HG03280 (cell line): ENCODE results near the gene NPAS2.

ENCODE experiments used
- ATAC-seq: cut with Tn5 transposase; IDR thresholded peaks from one replicate; pipeline ENCODE4 v1.9.1; 2021; ENCODE audit warnings: mild to moderate bottlenecking, moderate library complexity; ENCODE audit not compliant: unreplicated experiment

Gene NPAS2

GRCh38 chr2:101003278-101003775 lies 183.4 kb downstream of the NPAS2 start:
- ATAC-seq: no peak

- ATAC-seq: no peak
These were observed 184.8 kb downstream of the NPAS2 start for GRCh38 chr2:101004620-101005325.

- no peak for ATAC-seq
These were observed 186.3 kb downstream of the NPAS2 start for GRCh38 chr2:101006065-101006715.

- ATAC-seq: no peak
These were observed 187.7 kb downstream of the NPAS2 start for GRCh38 chr2:101007415-101008345.

GRCh38 chr2:101011152-101011551 lies 191.2 kb downstream of the NPAS2 start:
- ATAC-seq: no peak

GRCh38 chr2:101012054-101012705 lies 192.2 kb downstream of the NPAS2 start:
- peak; percentile 92 for ATAC-seq

- ATAC-seq: no peak
These were observed 192.8 kb downstream of the NPAS2 start for GRCh38 chr2:101012706-101013181.

GRCh38 chr2:101014264-101014857 lies 194.4 kb downstream of the NPAS2 start:
- ATAC-seq: no peak

GRCh38 chr2:101017371-101017770 lies 197.4 kb downstream of the NPAS2 start:
- ATAC-seq: no peak

GRCh38 chr2:101018934-101019333 lies 199.0 kb downstream of the NPAS2 start:
- ATAC-seq: no peak

- ATAC-seq: no peak
These were observed 202.3 kb downstream of the NPAS2 start for GRCh38 chr2:101022221-101022620.

GRCh38 chr2:101023327-101024107 lies 203.6 kb downstream of the NPAS2 start:
- no peak for ATAC-seq

GRCh38 chr2:101025561-101025960 lies 205.6 kb downstream of the NPAS2 start:
- no peak for ATAC-seq

GRCh38 chr2:101026253-101026701 lies 206.3 kb downstream of the NPAS2 start:
- ATAC-seq: no peak

GRCh38 chr2:101026923-101027469 lies 207.1 kb downstream of the NPAS2 start:
- no peak for ATAC-seq

- ATAC-seq: no peak
These were observed 207.9 kb downstream of the NPAS2 start for GRCh38 chr2:101027852-101028251.

GRCh38 chr2:101030866-101031554 lies 211.1 kb downstream of the NPAS2 start:
- no peak for ATAC-seq

- ATAC-seq: no peak
These were observed 212.3 kb downstream of the NPAS2 start for GRCh38 chr2:101032084-101032776.
